ENCODE results near the gene TRPC4AP.
"Not testable (repeated sequence)": the region's sequence is repeated elsewhere in the genome, so short reads cannot be mapped to it uniquely, and the experiment has no call there.

The TRPC4AP gene

DNA sequence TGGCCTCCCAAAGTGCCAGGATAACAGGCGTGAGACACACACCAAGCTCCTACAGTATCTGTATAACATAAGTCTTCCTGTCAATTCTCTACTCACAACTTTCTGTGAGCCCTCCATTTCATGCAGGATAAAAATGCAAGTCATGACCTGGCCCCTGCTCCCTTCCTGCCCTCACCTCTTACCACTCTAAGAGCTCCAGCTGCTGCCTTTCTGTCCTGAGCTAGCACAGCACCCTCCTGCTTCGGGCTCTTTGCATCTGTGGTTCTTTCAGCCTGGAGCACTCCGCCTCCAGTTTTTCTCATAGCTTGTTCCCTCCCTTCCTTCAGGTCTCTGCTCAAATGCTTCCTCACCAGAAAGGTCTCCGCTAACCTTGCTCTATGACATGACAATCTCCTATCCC lies 23.7 kb upstream of the TRPC4AP start:
- no peak overlapping the region for H3K4me3 ChIP-seq (ENCODE audit: low read length)
- no peak for DNase-seq (ENCODE audit: low read depth)
- TF ChIP-seq, protein P1, sequence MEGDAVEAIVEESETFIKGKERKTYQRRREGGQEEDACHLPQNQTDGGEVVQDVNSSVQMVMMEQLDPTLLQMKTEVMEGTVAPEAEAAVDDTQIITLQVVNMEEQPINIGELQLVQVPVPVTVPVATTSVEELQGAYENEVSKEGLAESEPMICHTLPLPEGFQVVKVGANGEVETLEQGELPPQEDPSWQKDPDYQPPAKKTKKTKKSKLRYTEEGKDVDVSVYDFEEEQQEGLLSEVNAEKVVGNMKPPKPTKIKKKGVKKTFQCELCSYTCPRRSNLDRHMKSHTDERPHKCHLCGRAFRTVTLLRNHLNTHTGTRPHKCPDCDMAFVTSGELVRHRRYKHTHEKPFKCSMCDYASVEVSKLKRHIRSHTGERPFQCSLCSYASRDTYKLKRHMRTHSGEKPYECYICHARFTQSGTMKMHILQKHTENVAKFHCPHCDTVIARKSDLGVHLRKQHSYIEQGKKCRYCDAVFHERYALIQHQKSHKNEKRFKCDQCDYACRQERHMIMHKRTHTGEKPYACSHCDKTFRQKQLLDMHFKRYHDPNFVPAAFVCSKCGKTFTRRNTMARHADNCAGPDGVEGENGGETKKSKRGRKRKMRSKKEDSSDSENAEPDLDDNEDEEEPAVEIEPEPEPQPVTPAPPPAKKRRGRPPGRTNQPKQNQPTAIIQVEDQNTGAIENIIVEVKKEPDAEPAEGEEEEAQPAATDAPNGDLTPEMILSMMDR (conservative IDR thresholded peaks at IDR 0.05; ENCODE audit: low read length), result no peak

DNA sequence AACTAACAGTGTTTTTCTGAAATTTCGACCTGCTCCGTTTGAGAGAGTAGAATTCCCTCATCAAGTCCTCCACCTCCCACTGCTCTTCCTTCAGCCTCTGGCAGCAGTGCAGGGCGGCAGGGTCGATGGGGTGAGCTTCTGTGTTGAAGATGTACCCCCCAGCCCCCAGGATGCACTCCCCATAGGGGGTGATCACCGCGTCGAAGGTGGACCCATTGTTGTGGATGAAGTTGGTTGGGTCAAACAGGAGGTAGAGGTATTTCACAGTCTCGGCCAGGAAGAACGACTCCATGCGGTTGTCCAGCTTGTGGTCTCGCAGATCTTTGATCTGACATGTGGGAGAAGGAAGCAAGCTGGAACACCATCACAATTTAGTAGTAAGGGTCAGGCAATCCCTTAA lies 23.0 kb upstream of the TRPC4AP start:
- no peak overlapping the region for H3K4me3 ChIP-seq (ENCODE audit: low read length)
- no peak for DNase-seq (ENCODE audit: low read depth)
- TF ChIP-seq, protein P1 (conservative IDR thresholded peaks at IDR 0.05; ENCODE audit: low read length), result no peak

DNA sequence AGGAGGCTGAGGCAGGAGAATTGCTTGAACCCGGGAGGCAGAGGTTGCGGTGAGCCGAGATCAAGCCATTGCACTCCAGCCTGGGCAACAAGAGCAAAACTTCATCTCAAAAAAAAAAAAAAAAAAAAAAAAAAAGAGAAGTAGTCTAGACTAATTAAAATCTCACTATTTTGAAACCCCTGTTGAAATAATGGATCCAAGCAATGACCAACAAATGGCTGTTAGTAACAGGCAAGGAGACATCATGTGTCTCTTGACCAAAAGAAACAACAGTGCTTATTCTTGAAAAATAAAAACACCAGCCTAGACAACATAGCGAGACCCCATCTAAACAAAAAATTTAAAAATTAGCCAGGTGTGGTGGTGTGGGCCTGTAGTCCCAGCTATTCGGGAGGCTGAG lies 19.7 kb upstream of the TRPC4AP start:
- not testable (repeated sequence) for H3K4me3 ChIP-seq (ENCODE audit: low read length); DNase-seq (ENCODE audit: low read depth)

DNA sequence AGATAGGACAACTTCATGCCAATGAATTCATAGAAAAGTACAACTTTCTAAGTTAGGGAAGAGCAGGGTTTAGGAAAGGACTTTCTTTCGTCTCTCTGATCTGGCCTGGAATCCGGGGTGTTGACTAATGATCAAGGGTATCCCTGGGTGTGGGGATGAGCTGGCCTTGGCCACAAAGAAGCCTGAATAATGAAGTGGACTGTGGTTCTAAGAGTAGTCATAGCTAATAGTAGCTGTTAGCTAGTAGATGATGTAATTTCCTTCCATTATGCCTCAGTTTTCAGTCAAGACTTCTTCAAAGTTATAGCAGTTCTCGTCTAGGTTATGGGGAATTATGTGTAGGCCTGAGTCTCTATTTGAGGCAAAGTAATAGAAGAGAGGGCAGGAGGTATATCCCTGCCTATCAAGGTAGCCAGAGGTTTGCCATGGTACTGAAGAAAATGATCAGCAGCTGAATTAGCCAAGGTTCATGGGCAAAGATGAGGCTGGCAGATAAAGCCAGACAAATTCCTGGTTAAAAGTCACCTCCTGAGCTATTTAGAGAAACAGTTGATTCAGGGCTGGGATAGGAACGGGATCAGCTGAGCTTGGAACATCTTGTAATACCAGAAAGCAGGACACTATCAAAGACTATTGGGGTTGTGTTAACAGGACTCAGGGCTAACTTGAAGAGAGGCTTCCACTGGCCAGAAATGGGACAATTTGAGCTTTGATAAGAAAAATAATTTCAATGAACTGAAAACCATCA lies 18.7 kb upstream of the TRPC4AP start:
- peak; percentile 80 for DNase-seq (ENCODE audit: low read depth)
- TF ChIP-seq, protein P1 (conservative IDR thresholded peaks at IDR 0.05; ENCODE audit: low read length), result no peak

DNA sequence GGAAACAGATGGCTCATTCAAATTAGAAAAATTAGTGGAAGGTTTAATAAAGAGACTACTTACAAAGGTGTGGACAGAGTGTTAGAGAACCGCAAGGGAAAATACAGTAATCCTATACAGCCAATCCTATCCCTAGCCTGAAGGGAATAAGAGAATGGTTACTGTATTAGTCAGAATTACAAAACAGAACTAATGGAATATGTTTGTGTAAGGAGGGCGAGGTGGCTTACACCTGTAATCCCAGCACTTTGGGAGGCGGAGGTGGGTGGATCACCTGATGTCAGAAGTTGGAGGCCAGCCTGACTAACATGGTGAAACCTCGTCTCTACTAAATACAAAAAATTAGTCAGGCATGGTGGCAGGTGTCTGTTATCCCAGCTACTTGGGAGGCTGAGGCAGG lies 16.3 kb upstream of the TRPC4AP start:
- H3K4me3 ChIP-seq (ENCODE audit: low read length), result no peak overlapping the region
- TF ChIP-seq, protein P1 (conservative IDR thresholded peaks at IDR 0.05; ENCODE audit: low read length), result no peak
- DNase-seq (ENCODE audit: low read depth), result no peak

More for the DNA sequence above, 18.7 kb upstream of the TRPC4AP start:
- no peak overlapping the region for H3K4me3 ChIP-seq (ENCODE audit: low read length)

DNA sequence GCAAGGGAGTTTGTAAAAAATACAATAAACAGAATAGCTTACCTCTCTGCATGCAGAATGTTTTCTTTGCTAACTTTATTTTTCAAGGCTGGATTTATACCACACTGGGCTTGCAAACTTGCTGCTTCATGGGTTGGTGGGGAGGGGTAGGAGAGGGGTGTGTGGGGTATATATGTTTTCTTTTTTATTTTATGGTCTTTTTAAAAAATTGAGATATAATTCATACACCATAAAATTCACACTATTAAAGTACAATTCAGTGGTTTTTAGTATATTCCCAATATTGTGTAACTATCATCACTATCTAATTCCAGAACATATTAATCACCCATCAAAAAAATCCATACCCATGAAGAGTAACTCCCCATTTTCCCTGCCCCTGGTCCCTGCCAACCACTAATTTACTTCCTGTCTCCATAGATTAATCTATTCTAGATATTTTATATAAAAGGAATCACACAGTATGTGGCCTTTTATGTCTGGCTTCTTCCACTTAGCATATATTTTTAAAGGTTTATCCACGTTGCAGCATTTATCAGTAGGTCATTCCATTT lies 14.3 kb upstream of the TRPC4AP start:
- H3K4me3 ChIP-seq (ENCODE audit: low read length), result no peak overlapping the region
- TF ChIP-seq, protein P1 (conservative IDR thresholded peaks at IDR 0.05; ENCODE audit: low read length), result no peak
- no peak for DNase-seq (ENCODE audit: low read depth)

DNA sequence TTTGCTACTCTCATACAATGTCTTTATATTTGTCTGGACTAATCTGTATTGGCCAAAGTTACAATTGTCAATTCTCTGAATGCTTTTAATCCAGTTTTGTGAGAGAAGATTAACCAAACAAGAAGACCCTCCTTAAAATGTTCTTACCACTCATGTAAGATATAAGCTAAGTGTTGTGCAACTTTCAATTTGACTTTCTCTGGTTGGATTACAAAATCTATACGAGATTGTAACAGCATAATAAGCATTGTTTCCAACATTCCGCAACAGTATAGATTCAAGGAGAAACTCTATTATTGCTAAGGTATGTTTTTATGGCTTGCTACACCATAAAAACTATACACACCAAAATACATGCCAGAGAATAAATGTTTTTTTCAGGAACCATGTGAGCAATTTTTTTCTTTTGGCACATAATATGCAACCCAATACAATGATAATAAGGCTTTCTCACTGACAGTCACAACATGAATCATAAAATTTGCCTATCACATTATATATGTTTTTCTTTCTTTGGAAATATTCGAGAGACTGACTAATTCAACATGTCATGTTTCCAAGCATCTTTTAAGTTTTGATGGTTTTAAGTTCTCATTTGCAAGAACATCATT lies 12.2 kb upstream of the TRPC4AP start:
- no peak overlapping the region for H3K4me3 ChIP-seq (ENCODE audit: low read length)
- no peak for DNase-seq (ENCODE audit: low read depth)
- TF ChIP-seq, protein P1 (conservative IDR thresholded peaks at IDR 0.05; ENCODE audit: low read length), result no peak

All from AG10803 (cell line).